K562 (cell line): ENCODE data around the gene UNC5C. TPM values are rescaled to one million over a fixed set of nuclear protein-coding genes. Genes with fewer than 3 reads are reported as not detected.

Experiments used
- BRF2 ChIP-seq: IDR thresholded peaks from 3 replicates; pipeline ENCODE4 v1.6.1; 2011; ENCODE audit warnings: borderline replicate concordance, mild to moderate bottlenecking; ENCODE audit not compliant: insufficient read length, insufficient read depth
- FOXP4 ChIP-seq: sonication (generic); formaldehyde crosslinking; IDR thresholded peaks from 2 replicates; pipeline ENCODE4 v1.8.0; 2022; ENCODE audit warnings: mild to moderate bottlenecking, missing genetic modification reagents, borderline replicate concordance
- TCF3 ChIP-seq: sonication (generic); formaldehyde crosslinking; IDR thresholded peaks from 2 replicates; pipeline ENCODE4 v1.4.0; 2020; ENCODE audit warnings: mild to moderate bottlenecking, missing genetic modification reagents
- ZMIZ1 ChIP-seq, 2 experiments: fragments of 150-350 bp in 1 of 2; IDR thresholded peaks; 2 replicates each; pipeline ENCODE4 v1.6.1; 2012 to 2016; ENCODE audit warnings: low read depth in 2 of 2, low read length in 2 of 2, mild to moderate bottlenecking in 1 of 2, moderate library complexity in 1 of 2
- polyA plus RNA-seq, 8 experiments: library from polyadenylated mRNA; depleted of rRNA in 4 of 8; stranded (reverse) in 5 of 8; unstranded in 3 of 8; fragments of >200 nt; fragmentation: Nextera tagmentation in 2 of 8; fragmentation: Illumina TruSeq in 1 of 8; extraction: Ambion mirVana in 2 of 8; extraction: Trizol in 1 of 8; gene quantifications; 2 replicates each; pipeline versions ENCODE4 v1.2.1 to v1.2.3, GENCODE V29; 2011 to 2014; ENCODE audit warnings: inconsistent platforms in 1 of 8, missing spikeins in 1 of 8
- total RNA-seq, 7 experiments: library from RNA; depleted of rRNA in 6 of 7; stranded (reverse); fragments of >200 nt in 6 of 7; fragmentation: Illumina TruSeq in 2 of 7; extraction: Trizol in 2 of 7; gene quantifications; 2 replicates each; pipeline versions ENCODE4 v1.2.1 to v1.2.3, GENCODE V29; 2011 to 2021; ENCODE audit warnings: low replicate concordance in 1 of 7

The UNC5C gene
- total and polyA plus RNA-seq, 9 of the 15 experiments (the other 6 are each of a cell fraction or from before 2014, with no cell fraction given): under 0.01 to 0.10 (median 0.03) TPM; not detected in 1

GRCh38 chr4:95585016-95585695, 36.4 kb upstream of the UNC5C start (continued):
- TF ChIP-seq BRF2: no peak
- no peak for TF ChIP-seq TCF3 (CRISPR knock-in tag)
- TF ChIP-seq ZMIZ1 (IDR thresholded peaks at IDR 0.05; ENCODE audit: low read depth in 2 of 2, low read length in 2 of 2): no peak
- no peak for TF ChIP-seq FOXP4
